LNCAP (cell line): ENCODE data around the gene SYNE3.

Source experiments
- TF ChIP-seq, protein P1 (sequence below): fragments of 450-650 bp; IDR thresholded peaks from 2 replicates; pipeline ENCODE4 v1.5.1; 2017; ENCODE audit warnings: mild to moderate bottlenecking

SYNE3 gene

DNA sequence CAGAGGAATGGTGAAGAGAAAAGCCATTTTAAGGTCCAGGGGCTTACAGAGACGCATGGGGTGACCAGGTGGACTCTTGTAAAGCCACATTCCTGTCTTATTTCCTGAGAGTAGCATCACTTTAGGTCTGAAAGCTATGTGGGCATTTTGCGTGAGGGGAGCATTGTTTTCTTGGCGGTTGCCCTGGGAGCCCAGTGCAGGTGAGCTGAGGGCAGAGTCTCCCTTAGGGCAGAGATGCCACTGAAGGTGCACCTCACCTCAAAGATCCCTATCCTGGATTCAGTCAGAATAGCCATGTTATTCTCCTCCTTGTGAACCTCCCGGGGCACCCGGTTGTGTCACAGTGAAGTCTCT, 30.8 kb upstream of the SYNE3 start:
- TF ChIP-seq, protein P1, sequence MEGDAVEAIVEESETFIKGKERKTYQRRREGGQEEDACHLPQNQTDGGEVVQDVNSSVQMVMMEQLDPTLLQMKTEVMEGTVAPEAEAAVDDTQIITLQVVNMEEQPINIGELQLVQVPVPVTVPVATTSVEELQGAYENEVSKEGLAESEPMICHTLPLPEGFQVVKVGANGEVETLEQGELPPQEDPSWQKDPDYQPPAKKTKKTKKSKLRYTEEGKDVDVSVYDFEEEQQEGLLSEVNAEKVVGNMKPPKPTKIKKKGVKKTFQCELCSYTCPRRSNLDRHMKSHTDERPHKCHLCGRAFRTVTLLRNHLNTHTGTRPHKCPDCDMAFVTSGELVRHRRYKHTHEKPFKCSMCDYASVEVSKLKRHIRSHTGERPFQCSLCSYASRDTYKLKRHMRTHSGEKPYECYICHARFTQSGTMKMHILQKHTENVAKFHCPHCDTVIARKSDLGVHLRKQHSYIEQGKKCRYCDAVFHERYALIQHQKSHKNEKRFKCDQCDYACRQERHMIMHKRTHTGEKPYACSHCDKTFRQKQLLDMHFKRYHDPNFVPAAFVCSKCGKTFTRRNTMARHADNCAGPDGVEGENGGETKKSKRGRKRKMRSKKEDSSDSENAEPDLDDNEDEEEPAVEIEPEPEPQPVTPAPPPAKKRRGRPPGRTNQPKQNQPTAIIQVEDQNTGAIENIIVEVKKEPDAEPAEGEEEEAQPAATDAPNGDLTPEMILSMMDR = no peak

DNA sequence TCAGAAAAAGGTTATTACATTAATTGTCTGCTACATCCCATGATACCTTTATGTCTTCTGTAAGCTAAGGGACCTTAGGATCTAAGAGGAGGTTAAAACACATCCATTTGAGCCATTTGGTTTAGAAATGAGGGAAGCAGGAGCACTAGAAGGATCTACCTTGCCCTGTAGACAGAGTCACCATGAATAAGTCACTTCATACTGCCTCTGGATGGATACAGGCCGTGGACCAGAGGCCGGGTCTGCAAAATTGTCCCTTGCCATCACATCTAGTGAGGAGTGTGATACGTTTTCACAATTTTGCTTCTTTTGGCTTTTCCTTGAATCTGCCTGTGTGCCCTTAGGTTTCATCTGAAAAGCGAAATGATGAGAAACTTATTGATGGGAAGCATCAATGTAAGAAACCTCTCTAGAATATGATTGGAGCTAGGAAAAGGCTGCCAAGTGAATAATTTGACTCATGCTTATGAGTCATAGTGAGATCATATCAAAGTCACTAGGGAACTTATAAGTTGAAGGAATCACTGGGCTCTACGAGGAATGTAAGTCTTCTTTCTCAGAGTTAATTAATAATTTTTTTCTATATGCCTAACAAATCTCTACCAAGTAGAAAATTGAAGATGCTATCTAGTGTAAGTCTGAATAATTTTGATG, 29.2 kb upstream of the SYNE3 start:
- TF ChIP-seq, protein P1 = no peak

DNA sequence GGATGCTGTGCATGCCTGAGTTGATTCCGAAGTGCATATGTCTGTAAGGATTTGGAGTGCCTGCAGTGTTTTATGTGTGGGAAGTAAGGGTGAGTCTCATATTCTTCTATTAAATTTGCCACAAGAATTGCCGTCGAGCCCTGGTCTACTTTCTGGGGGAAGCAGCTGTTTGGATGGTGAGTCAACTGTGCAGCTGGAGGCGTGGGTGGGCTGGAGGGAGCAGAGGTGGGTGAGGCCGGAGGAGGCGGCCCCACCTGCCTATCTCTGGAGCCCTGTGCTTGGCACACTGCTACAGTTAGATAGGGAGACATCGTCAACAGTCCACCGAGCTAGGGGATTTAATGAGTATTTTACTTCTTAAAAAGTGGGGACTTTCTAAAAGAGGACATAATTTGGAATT, 28.1 kb upstream of the SYNE3 start:
- TF ChIP-seq, protein P1 = no peak

DNA sequence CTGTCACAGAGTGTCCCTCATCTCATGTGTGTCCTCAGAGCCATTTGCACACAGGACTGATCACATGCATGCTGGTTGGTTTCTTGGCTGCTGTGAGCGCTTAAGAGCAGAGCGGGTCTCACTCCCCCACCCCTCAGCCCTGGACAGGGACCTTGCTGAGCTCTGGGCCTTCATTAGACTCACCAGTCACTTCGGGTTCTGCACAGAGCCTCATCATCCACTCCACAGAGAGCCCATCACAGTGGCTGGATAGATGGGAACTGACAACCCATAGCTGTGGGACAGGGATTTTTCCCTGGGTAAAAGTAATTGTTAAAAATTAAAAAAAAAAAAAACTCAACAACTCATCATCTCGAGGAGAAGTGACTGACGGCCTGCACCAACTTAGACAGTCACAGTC, 26.6 kb upstream of the SYNE3 start:
- TF ChIP-seq, protein P1 = no peak

DNA sequence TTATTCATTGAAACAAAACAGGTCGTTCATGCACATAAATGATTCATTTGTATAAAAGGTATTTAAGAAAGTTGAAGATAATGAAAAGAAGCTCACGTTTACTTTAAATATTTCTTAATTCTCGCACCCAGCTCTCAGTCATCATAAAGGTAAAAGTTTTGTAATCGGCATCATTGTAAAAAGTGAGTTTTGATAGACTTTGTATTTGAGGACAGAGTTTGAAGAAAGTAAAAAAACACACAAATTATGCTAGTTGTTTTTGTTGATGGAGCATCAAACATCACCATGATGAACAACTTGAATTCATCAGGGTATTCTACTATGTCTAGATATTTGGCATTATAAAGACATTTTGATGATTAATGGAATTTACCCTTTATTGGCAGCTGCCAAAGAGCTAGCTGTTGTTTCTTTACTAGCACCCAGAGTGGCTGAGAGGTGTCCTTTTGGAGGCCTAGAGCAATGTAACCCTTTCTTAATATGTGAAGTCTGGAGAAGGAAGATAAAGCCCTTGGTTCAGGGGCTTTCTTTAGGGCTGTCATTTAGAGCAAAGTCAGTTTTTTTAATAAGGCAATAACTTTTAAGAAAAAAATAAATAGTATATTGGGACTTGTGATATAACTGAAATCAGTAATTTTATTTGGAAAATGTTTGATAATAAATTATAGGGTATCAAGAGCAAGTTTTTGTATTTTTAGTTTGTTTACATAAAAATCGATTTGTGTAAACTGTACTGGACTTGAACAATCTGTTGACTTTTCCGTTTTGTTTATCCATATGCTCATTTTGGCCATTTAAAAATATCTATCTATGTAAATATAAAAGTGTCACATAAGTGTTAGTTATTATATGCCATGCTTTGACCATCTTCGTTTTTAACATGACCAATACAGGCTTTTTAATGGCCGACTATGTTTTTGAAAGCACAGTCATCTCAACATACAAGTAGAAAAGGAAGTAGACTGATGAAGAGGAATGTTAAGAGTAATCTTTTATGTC, 25.8 kb upstream of the SYNE3 start:
- TF ChIP-seq, protein P1 = no peak

DNA sequence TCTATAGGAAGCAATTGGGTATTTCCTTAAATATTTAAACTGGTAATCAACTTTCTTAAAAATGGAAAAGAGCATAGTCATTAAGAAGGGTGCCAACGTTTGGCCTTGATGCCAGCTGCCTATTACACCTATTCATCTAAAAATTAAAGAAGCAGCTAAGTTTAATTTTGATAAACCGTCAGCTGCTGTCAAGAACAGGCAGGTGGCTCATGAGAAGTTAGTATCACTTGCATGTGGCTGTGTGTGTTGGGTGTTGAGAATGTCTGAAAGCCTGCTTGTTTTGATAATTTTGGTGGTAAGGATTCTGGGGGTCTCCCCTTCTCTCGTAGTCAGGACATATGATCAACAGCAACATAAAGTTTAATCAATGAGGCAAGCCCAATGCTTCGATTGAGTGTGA, 24.9 kb upstream of the SYNE3 start:
- TF ChIP-seq, protein P1 = no peak

DNA sequence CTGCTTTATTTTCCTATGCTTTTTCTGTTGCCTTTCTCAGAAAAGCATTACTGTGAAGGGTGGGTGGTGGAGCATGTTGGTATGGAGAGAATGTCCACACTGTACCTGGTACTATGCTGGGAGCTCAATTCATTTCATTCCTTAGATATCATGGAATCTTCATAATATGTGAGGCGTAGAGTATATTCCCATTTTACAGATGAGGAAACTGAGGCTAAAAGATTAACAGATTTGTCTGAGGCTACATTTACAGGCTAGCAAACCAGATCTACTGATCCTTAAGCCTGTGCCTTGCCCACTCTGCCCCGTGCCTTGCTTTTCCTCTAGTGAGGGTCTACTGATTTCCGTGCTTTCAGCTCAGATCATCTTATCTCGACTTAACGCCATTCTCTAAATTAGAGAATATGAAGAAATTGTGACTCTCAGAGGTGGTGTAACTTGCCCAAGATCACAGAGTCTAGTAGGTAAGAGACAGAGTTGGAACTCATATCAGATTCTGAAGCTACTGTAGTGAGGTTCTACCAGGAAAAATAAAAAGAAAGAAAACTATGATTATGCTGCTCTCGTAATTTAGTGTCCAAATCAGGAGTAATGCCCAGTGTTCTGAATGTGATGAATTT, 23.9 kb upstream of the SYNE3 start:
- TF ChIP-seq, protein P1 = no peak
